IPS-18c (cell line): ENCODE measurements around the gene IL4.

Source experiments
- H3K4me3 ChIP-seq: 2 replicates; pipeline ENCODE4 v1.7.0; 2013; ENCODE audit warnings: low read depth, mild to moderate bottlenecking, low read length, moderate library complexity; ENCODE audit not compliant: insufficient read depth
- H3K9me3 ChIP-seq: one replicate; pipeline ENCODE4 v1.6.1; 2013; ENCODE audit warnings: mild to moderate bottlenecking, low read length, moderate library complexity; ENCODE audit not compliant: control insufficient read depth, insufficient read depth

Gene IL4

GRCh38 chr5:132729896-132730295 is 56.1 kb downstream of the IL4 start:
- Histone ChIP-seq H3K9me3 (no peaks in the 10 kb centered on the region), H3K4me3 (no peak overlapping the region)
